COLO829 (cell line): ENCODE results near the gene WNT7B.

ENCODE experiments used
- DNase-seq: peaks from one replicate; pipeline ENCODE4 v3.0.0; 2012; ENCODE audit warnings: low spot score

WNT7B gene

GRCh38 chr22:45887202-45888131, 89.5 kb downstream of the WNT7B start:
- no peak for DNase-seq

GRCh38 chr22:45886540-45886939, 90.4 kb downstream of the WNT7B start:
- no peak for DNase-seq

- DNase-seq, result no peak
Measured at GRCh38 chr22:45885941-45886395, 91.0 kb downstream of the WNT7B start.

- no peak for DNase-seq
Measured at GRCh38 chr22:45885171-45885840, 91.7 kb downstream of the WNT7B start.

GRCh38 chr22:45884201-45885062, 92.5 kb downstream of the WNT7B start:
- DNase-seq, result no peak

- no peak for DNase-seq
Measured at GRCh38 chr22:45883811-45884170, 93.2 kb downstream of the WNT7B start.

- no peak for DNase-seq
Measured at GRCh38 chr22:45882881-45883810, 93.8 kb downstream of the WNT7B start.

GRCh38 chr22:45881524-45881875, 95.5 kb downstream of the WNT7B start:
- DNase-seq, result no peak

GRCh38 chr22:45880716-45881523, 96.0 kb downstream of the WNT7B start:
- DNase-seq, result peak; percentile 21

GRCh38 chr22:45880091-45880715, 96.8 kb downstream of the WNT7B start:
- DNase-seq, result no peak

- DNase-seq, result no peak
Measured at GRCh38 chr22:45879552-45879949, 97.4 kb downstream of the WNT7B start.

- DNase-seq, result no peak
Measured at GRCh38 chr22:45878901-45879551, 97.9 kb downstream of the WNT7B start.

GRCh38 chr22:45878051-45878781, 98.7 kb downstream of the WNT7B start:
- no peak for DNase-seq

GRCh38 chr22:45877651-45878050, 99.3 kb downstream of the WNT7B start:
- DNase-seq, result no peak

GRCh38 chr22:45877036-45877380, 100.0 kb downstream of the WNT7B start:
- DNase-seq, result no peak

- no peak for DNase-seq
Measured at GRCh38 chr22:45876136-45877035, 100.6 kb downstream of the WNT7B start.

GRCh38 chr22:45872659-45873263, 104.2 kb downstream of the WNT7B start:
- DNase-seq, result no peak
